Measurements from ENCODE around the gene C6orf136. TPM values are rescaled to one million over a fixed set of nuclear protein-coding genes. Genes with fewer than 3 reads are reported as not detected.

The C6orf136 gene
- total RNA-seq, 1 experiment from 2014 or later, result 34.8 TPM

GRCh38 chr6:30635834-30636233, 11.1 kb upstream of the C6orf136 start:
- Histone ChIP-seq H4K20me1 (ENCODE audit: insufficient read depth) (no peaks in the 10 kb centered on the region), H3K9me2 (ENCODE audit: insufficient read depth) (no peaks in the 10 kb centered on the region), H3K9me3 (ENCODE audit: control insufficient read depth in 1 of 2, insufficient read depth in 1 of 2, low read depth in 1 of 2, low read length in 2 of 2) (no peaks in the 10 kb centered on the region), H3K79me2 (ENCODE audit: insufficient read depth, low read length) (no peaks in the 10 kb centered on the region), H3K4me1 (ENCODE audit: control insufficient read depth in 1 of 2, insufficient read depth in 2 of 2, low read length in 2 of 2) (peaks cover 0 to 2% of the 10 kb centered on the region in 2 experiments; a peak in 1 of 4 replicates), H2AFZ (ENCODE audit: low read depth, low read length, poor library complexity, severe bottlenecking) (no peak overlapping the region), H3K9ac (ENCODE audit: low read length) (no peak overlapping the region), H3K4me2 (ENCODE audit: low read length) (no peak overlapping the region), H3K27me3 (ENCODE audit: insufficient read depth, low read length) (no peaks in the 10 kb centered on the region), H3K27ac (ENCODE audit: low read depth, low read length) (no peak overlapping the region), H3K36me3 (ENCODE audit: control insufficient read depth in 1 of 2, insufficient read depth in 2 of 2, low read length in 2 of 2) (peaks cover 5 to 18% of the 10 kb centered on the region in 2 experiments; a peak in 3 of 4 replicates), H3K4me3 (replicated peaks in 1 of 2; ENCODE audit: low read depth in 1 of 2, low read length in 2 of 2) (no peak overlapping the region)
- BruUV-seq (replicated peaks), result no TSS peak
- DNase-seq (ENCODE audit: low read depth, low spot score) (no peak), ATAC-seq (no peak)
- ChIA-PET POLR2A (no interaction called here), RAD21 (ENCODE audit: low non-redundant PET in 1 of 2, low total read pairs in 2 of 2, uncharacterized antibody in 2 of 2, unreplicated experiment in 2 of 2) (no interaction called here), CTCF (no interaction called here)
- no peak for TF ChIP-seq POLR2AphosphoS5 (IDR thresholded peaks at IDR 0.05; ENCODE audit: low read depth, low read length)
- no peak for TF ChIP-seq ZBTB33 (IDR thresholded peaks at IDR 0.05; ENCODE audit: extremely low read depth, insufficient replicate concordance, low read length)
- no peak for TF ChIP-seq JUND (IDR thresholded peaks at IDR 0.05)
- TF ChIP-seq YY1 (IDR thresholded peaks at IDR 0.05; ENCODE audit: extremely low read depth, insufficient replicate concordance, low read depth, low read length), result no peak
- no peak for TF ChIP-seq EGR1 (IDR thresholded peaks at IDR 0.05; ENCODE audit: low read depth)
- no peak for TF ChIP-seq ZFX (IDR thresholded peaks at IDR 0.05)
- no peak for TF ChIP-seq RAD21 (IDR thresholded peaks at IDR 0.05; ENCODE audit: low read depth)
- TF ChIP-seq ELF1 (IDR thresholded peaks at IDR 0.05; ENCODE audit: borderline replicate concordance, low read depth), result no peak
- no peak for TF ChIP-seq SRF (IDR thresholded peaks at IDR 0.05; ENCODE audit: low read depth)
- TF ChIP-seq MAX (IDR thresholded peaks at IDR 0.05), result no peak
- TF ChIP-seq ZNF274 (IDR thresholded peaks at IDR 0.05; ENCODE audit: low read depth, low read length), result no peak
- intact Hi-C loops (cut with micrococcal nuclease), result no loop called here
